MM.1S (cell line): Measurements from ENCODE around the gene CCDC157.

ENCODE experiments used
- DNase-seq: peaks from one replicate; pipeline ENCODE4 v3.0.0-alpha.2; 2015
- H2AFZ ChIP-seq: fragments of 300-600 bp; sonication (generic); 2 replicates; pipeline ENCODE4 v1.6.0; 2016; ENCODE audit warnings: antibody characterized with exemption, low read length
- H3F3A ChIP-seq: fragments of 300-600 bp; sonication (generic); 2 replicates; pipeline ENCODE4 v1.6.1; 2016; ENCODE audit warnings: mild to moderate bottlenecking, antibody characterized with exemption, low read length, moderate library complexity, mixed read lengths; ENCODE audit not compliant: insufficient read depth
- H3K27ac ChIP-seq: fragments of 300-600 bp; sonication (generic); 2 replicates; pipeline ENCODE4 v1.5.1; 2016; ENCODE audit warnings: mild to moderate bottlenecking, low read length
- H3K27me3 ChIP-seq: fragments of 300-600 bp; sonication (generic); replicated peaks from 2 replicates; pipeline ENCODE4 v1.6.0; 2016; ENCODE audit warnings: low read length; ENCODE audit not compliant: insufficient read depth
- H3K36me3 ChIP-seq: fragments of 300-600 bp; sonication (generic); replicated peaks from 2 replicates; pipeline ENCODE4 v1.6.1; 2016; ENCODE audit warnings: mild to moderate bottlenecking, low read length, mixed read lengths; ENCODE audit not compliant: insufficient read depth
- H3K4me1 ChIP-seq: fragments of 300-600 bp; sonication (generic); 2 replicates; pipeline ENCODE4 v1.6.1; 2016; ENCODE audit warnings: low read length, mixed read lengths
- H3K4me2 ChIP-seq: fragments of 300-600 bp; sonication (generic); 2 replicates; pipeline ENCODE4 v1.6.0; 2016; ENCODE audit warnings: low read depth, low read length
- H3K4me3 ChIP-seq: fragments of 300-600 bp; sonication (generic); 2 replicates; pipeline ENCODE4 v1.5.1; 2016; ENCODE audit warnings: low read length, mixed read lengths
- H3K79me2 ChIP-seq: fragments of 300-600 bp; sonication (generic); 2 replicates; pipeline ENCODE4 v1.6.1; 2016; ENCODE audit warnings: mixed run types, low read length, mixed read lengths
- H3K9ac ChIP-seq: fragments of 300-600 bp; sonication (generic); 2 replicates; pipeline ENCODE4 v1.6.1; 2016; ENCODE audit warnings: low read length, mixed read lengths
- H3K9me2 ChIP-seq: fragments of 300-600 bp; sonication (generic); replicated peaks from 2 replicates; pipeline ENCODE4 v1.6.1; 2016; ENCODE audit warnings: mild to moderate bottlenecking, low read length, mixed read lengths; ENCODE audit not compliant: insufficient read depth
- H3K9me3 ChIP-seq: fragments of 300-600 bp; sonication (generic); replicated peaks from 2 replicates; pipeline ENCODE4 v1.6.1; 2016; ENCODE audit warnings: mild to moderate bottlenecking, low read length, mixed read lengths; ENCODE audit not compliant: insufficient read depth
- H4K20me1 ChIP-seq: fragments of 300-600 bp; sonication (generic); 2 replicates; pipeline ENCODE4 v1.6.1; 2016; ENCODE audit warnings: mild to moderate bottlenecking, low read length, moderate library complexity, mixed read lengths; ENCODE audit not compliant: insufficient read depth
- EZH2 ChIP-seq: fragments of 300-600 bp; sonication (generic); optimal IDR thresholded peaks from 2 replicates; pipeline ENCODE3; 2017; ENCODE audit warnings: low read depth, mild to moderate bottlenecking, antibody characterized with exemption, low read length, mixed read lengths
- EZH2phosphoT487 ChIP-seq: fragments of 300-600 bp; sonication (generic); IDR thresholded peaks from 2 replicates; pipeline ENCODE4 v1.6.1; 2018; ENCODE audit warnings: antibody characterized with exemption, low read length
- TF ChIP-seq, protein P1 (sequence below): fragments of 300-600 bp; sonication (generic); IDR thresholded peaks from 2 replicates; pipeline ENCODE4 v1.5.1; 2016; ENCODE audit warnings: antibody characterized with exemption, low read length, mixed read lengths

CCDC157 gene

DNA sequence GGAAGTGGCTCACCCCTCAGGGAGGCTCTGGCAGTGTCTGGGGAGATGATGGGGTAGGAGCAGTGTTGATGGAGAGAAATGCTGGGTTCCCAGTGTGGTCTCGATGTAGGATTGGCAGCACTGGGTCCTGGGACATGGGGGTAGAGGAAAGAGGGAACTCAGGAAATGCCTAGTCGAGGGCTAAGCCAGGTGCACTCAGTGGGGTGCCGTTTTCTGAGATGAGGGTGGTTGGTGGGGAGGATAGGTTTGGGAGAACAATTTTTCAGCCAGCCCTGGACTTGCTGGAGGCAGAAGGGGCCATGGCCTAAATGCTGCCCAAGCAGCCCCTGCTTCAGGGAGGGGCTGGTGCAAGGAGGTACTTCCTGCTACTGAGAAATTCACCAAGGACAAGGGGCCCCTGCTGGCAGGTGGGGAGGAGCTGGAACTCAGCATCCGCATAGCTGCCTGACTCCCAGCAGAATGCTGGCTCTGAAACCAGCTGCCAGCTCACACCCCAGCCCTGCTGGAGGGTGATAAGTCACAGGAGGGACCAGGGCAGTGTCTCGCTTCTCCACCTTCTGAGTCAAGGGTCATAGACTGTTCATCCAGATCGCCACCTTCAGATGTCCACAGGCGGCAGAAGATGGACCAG, 6.0 kb downstream of the CCDC157 start:
- H3F3A ChIP-seq = no peaks in the 10 kb centered on the region
- no peaks in the 10 kb centered on the region for H3K9me3 ChIP-seq
- no peak overlapping the region for H3K27ac ChIP-seq
- H3K36me3 ChIP-seq = no peaks in the 10 kb centered on the region
- H3K9ac ChIP-seq = no peak overlapping the region
- H3K79me2 ChIP-seq = no peaks in the 10 kb centered on the region
- no peaks in the 10 kb centered on the region for H3K27me3 ChIP-seq
- H3K4me1 ChIP-seq = no peaks in the 10 kb centered on the region
- DNase-seq = no peak
- TF ChIP-seq, protein P1, sequence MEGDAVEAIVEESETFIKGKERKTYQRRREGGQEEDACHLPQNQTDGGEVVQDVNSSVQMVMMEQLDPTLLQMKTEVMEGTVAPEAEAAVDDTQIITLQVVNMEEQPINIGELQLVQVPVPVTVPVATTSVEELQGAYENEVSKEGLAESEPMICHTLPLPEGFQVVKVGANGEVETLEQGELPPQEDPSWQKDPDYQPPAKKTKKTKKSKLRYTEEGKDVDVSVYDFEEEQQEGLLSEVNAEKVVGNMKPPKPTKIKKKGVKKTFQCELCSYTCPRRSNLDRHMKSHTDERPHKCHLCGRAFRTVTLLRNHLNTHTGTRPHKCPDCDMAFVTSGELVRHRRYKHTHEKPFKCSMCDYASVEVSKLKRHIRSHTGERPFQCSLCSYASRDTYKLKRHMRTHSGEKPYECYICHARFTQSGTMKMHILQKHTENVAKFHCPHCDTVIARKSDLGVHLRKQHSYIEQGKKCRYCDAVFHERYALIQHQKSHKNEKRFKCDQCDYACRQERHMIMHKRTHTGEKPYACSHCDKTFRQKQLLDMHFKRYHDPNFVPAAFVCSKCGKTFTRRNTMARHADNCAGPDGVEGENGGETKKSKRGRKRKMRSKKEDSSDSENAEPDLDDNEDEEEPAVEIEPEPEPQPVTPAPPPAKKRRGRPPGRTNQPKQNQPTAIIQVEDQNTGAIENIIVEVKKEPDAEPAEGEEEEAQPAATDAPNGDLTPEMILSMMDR = no peak
- TF ChIP-seq EZH2phosphoT487 (no peak), EZH2 (no peak)
- no peaks in the 10 kb centered on the region for H3K9me2 ChIP-seq
- no peak overlapping the region for H3K4me3 ChIP-seq
- H2AFZ ChIP-seq = no peak overlapping the region
- H3K4me2 ChIP-seq = no peak overlapping the region
- no peaks in the 10 kb centered on the region for H4K20me1 ChIP-seq

DNA sequence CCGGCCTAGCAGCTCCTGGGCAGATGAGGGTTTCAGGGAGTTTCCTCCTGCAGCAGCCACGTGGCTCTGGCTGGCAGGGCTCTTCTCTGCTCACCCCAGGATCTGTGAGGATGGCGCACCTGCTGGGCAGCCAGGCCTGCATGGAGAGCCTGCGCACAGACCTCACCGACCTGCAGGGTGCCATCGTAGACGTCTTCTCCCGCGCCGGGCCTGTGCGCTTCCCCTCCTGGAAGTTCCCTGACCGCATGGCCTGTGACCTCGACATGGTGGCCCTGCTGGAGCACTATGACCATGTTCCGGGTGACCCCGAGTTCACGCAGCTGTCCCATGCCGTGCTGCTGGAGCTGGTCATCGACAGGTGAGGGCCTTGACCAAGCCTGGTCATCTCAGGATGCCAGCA, 9.1 kb downstream of the CCDC157 start:
- Histone ChIP-seq H3K36me3 (no peaks in the 10 kb centered on the region), H2AFZ (no peak overlapping the region)

DNA sequence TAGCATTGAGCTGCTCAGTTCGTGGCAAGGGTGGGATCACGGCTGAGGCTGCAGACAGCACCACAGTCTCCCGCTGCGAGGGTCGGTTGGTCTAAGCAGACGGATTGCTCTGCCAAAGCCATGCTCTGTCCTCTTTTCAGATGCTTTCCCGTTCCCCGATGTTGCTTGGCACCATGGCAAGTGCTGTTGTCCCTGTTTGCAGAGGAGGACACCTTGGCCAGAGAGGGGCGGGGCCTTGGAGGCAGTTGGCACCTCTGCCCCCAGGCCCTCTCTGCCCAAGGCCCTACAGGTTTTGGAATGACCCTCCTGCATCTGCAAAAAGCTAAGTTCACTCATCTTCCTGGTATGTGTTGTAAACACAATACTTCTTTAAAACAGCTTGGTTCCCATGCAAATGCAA, 11.6 kb downstream of the CCDC157 start:
- Histone ChIP-seq H3K9ac (no peak overlapping the region), H3F3A (no peaks in the 10 kb centered on the region), H3K9me2 (no peaks in the 10 kb centered on the region), H3K4me2 (no peak overlapping the region), H2AFZ (no peak overlapping the region), H3K9me3 (no peaks in the 10 kb centered on the region), H3K27ac (no peak overlapping the region), H3K4me3 (no peak overlapping the region), H3K27me3 (no peaks in the 10 kb centered on the region), H3K4me1 (no peaks in the 10 kb centered on the region), H3K79me2 (no peaks in the 10 kb centered on the region), H4K20me1 (no peaks in the 10 kb centered on the region), H3K36me3 (no peaks in the 10 kb centered on the region)
- no peak for TF ChIP-seq EZH2
- no peak for TF ChIP-seq EZH2phosphoT487
- TF ChIP-seq, protein P1 = no peak
- DNase-seq = no peak

More for the DNA sequence above, 9.1 kb downstream of the CCDC157 start:
- H3K9me3 ChIP-seq = no peaks in the 10 kb centered on the region
- no peaks in the 10 kb centered on the region for H3K27me3 ChIP-seq
- no peaks in the 10 kb centered on the region for H3K9me2 ChIP-seq
- H4K20me1 ChIP-seq = no peaks in the 10 kb centered on the region
- DNase-seq = no peak
- H3K79me2 ChIP-seq = no peaks in the 10 kb centered on the region
- TF ChIP-seq, protein P1 = no peak
- no peak for TF ChIP-seq EZH2
- no peak for TF ChIP-seq EZH2phosphoT487
- no peak overlapping the region for H3K27ac ChIP-seq
- no peak overlapping the region for H3K9ac ChIP-seq
- no peaks in the 10 kb centered on the region for H3F3A ChIP-seq
- no peak overlapping the region for H3K4me2 ChIP-seq
- H3K4me1 ChIP-seq = no peaks in the 10 kb centered on the region
- H3K4me3 ChIP-seq = no peak overlapping the region
